Ishikawa (cell line): ENCODE data around the gene PAN3.
A peak's percentile ranks its signal among the peaks of the same experiment; 100 is the strongest.

Experiments
- CEBPB ChIP-seq: IDR thresholded peaks from 2 replicates; pipeline ENCODE4 v1.6.1; 2012
- CREB1 ChIP-seq: IDR thresholded peaks from 2 replicates; pipeline ENCODE4 v1.6.1; 2012; ENCODE audit warnings: low read depth
- EGR1 ChIP-seq: IDR thresholded peaks from 2 replicates; pipeline ENCODE4 v1.6.1; 2012
- EP300 ChIP-seq: IDR thresholded peaks from 2 replicates; pipeline ENCODE4 v1.6.1; 2012; ENCODE audit warnings: borderline replicate concordance
- FOXM1 ChIP-seq: IDR thresholded peaks from 2 replicates; pipeline ENCODE4 v1.6.1; 2012; ENCODE audit warnings: low read depth, borderline replicate concordance
- MAX ChIP-seq: IDR thresholded peaks from 2 replicates; pipeline ENCODE4 v1.6.1; 2012
- NFIC ChIP-seq: IDR thresholded peaks from 2 replicates; pipeline ENCODE4 v1.6.1; 2012
- RAD21 ChIP-seq: IDR thresholded peaks from 2 replicates; pipeline ENCODE4 v1.6.1; 2012; ENCODE audit warnings: low read depth
- REST ChIP-seq: IDR thresholded peaks from 2 replicates; pipeline ENCODE4 v1.6.1; 2012; ENCODE audit warnings: low read depth, mild to moderate bottlenecking
- TAF1 ChIP-seq: IDR thresholded peaks from 2 replicates; pipeline ENCODE4 v1.6.1; 2012; ENCODE audit warnings: low read depth, mild to moderate bottlenecking
- TCF12 ChIP-seq: IDR thresholded peaks from 2 replicates; pipeline ENCODE4 v1.6.1; 2012; ENCODE audit warnings: low read depth
- TEAD4 ChIP-seq: IDR thresholded peaks from 2 replicates; pipeline ENCODE4 v1.6.1; 2012
- USF1 ChIP-seq: IDR thresholded peaks from 2 replicates; pipeline ENCODE4 v1.6.1; 2012
- YY1 ChIP-seq: IDR thresholded peaks from 2 replicates; pipeline ENCODE4 v1.6.1; 2012; ENCODE audit warnings: low read depth
- ZBTB7A ChIP-seq: IDR thresholded peaks from 2 replicates; pipeline ENCODE4 v1.6.1; 2012; ENCODE audit warnings: low read depth

The PAN3 gene

GRCh38 chr13:28322256-28322905 lies 184.0 kb downstream of the PAN3 start:
- TF ChIP-seq FOXM1 (no peak), MAX (no peak), NFIC (no peak)

- TF ChIP-seq RAD21, result peak; percentile 85
- TF ChIP-seq EP300, result no peak
- TF ChIP-seq REST, result no peak
- TF ChIP-seq EGR1, result no peak
These were observed 185.9 kb downstream of the PAN3 start for GRCh38 chr13:28324181-28324789.

GRCh38 chr13:28325022-28325421 lies 186.7 kb downstream of the PAN3 start:
- TF ChIP-seq REST (no peak), CREB1 (no peak), TEAD4 (no peak), EP300 (no peak), YY1 (no peak), EGR1 (no peak), MAX (no peak), CEBPB (no peak), ZBTB7A (no peak), FOXM1 (no peak), RAD21 (no peak), USF1 (no peak)

GRCh38 chr13:28326056-28326455 lies 187.7 kb downstream of the PAN3 start:
- TF ChIP-seq USF1 (no peak), TEAD4 (no peak), EGR1 (no peak), MAX (no peak), CREB1 (no peak), REST (no peak), RAD21 (no peak), YY1 (no peak), EP300 (no peak), CEBPB (no peak), FOXM1 (no peak), ZBTB7A (no peak), NFIC (no peak), TCF12 (no peak), TAF1 (no peak)
